NB4 (cell line): ENCODE results near the gene CEP290.

Experiments
- DNase-seq: peaks from one replicate; pipeline ENCODE4 v3.0.0; 2010; ENCODE audit warnings: low read depth
- H3K4me3 ChIP-seq: one replicate; pipeline ENCODE4 v1.5.1; 2011; ENCODE audit warnings: mild to moderate bottlenecking, low read depth, low read length, moderate library complexity
- CTCF ChIP-seq: IDR thresholded peaks from one replicate; pipeline ENCODE4 v1.5.1; 2012; ENCODE audit warnings: low read depth, low read length
- MAX ChIP-seq: IDR thresholded peaks from 2 replicates; pipeline ENCODE4 v1.6.1; 2011; ENCODE audit warnings: low read depth, low read length
- MYC ChIP-seq: IDR thresholded peaks from 2 replicates; pipeline ENCODE4 v1.6.1; 2011; ENCODE audit warnings: low read depth, low read length
- POLR2A ChIP-seq: IDR thresholded peaks from 2 replicates; pipeline ENCODE4 v1.6.1; 2011; ENCODE audit warnings: mild to moderate bottlenecking; ENCODE audit not compliant: insufficient read length; ENCODE audit errors: extremely low read depth

Gene CEP290

GRCh38 chr12:88141774-88142609 lies at the start of gene CEP290, which contains the start of gene TMTC3:
Gene CEP290 (minus strand): TSS chr12:88142088. CDS start chr12:88141307, 781 bp downstream.
Gene TMTC3 (plus strand): TSS chr12:88142307. CDS start chr12:88148316, 6,009 bp downstream.
- DNase-seq = peak; percentile 100
- TF ChIP-seq CTCF (no peak), MAX (peak; percentile 80), MYC (peak; percentile 87), POLR2A (peak; percentile 64)
- peak within 1 kb of the TSS; percentile 94 for H3K4me3 ChIP-seq

GRCh38 chr12:88188180-88188579 lies 46.3 kb upstream of the CEP290 start:
- no peak for DNase-seq
- TF ChIP-seq MYC (no peak), CTCF (no peak), POLR2A (no peak), MAX (no peak)
- H3K4me3 ChIP-seq = no peak overlapping the region

GRCh38 chr12:88187571-88187970 lies 45.7 kb upstream of the CEP290 start:
- TF ChIP-seq MYC (no peak), CTCF (no peak), MAX (no peak), POLR2A (no peak)
- H3K4me3 ChIP-seq = no peak overlapping the region
- DNase-seq = no peak

GRCh38 chr12:88185988-88186387 lies 44.1 kb upstream of the CEP290 start:
- no peak overlapping the region for H3K4me3 ChIP-seq
- TF ChIP-seq CTCF (no peak), MYC (no peak), MAX (no peak), POLR2A (no peak)
- no peak for DNase-seq

GRCh38 chr12:88185279-88185678 lies 43.4 kb upstream of the CEP290 start:
- no peak overlapping the region for H3K4me3 ChIP-seq
- DNase-seq = no peak
- TF ChIP-seq MAX (no peak), POLR2A (no peak), CTCF (no peak), MYC (no peak)
